ENCODE measurements around the gene BRICD5. TPM values are rescaled to one million over a fixed set of nuclear protein-coding genes. Genes with fewer than 3 reads are reported as not detected.

Gene BRICD5
- total RNA-seq, 2 donors from 2014 or later: 2.1 to 2.6 TPM

Other genes starting within 250 kb of the BRICD5 start
- gene RPS2, start 246.0 kb downstream of the BRICD5 start, total RNA-seq: 1,000 to 10,000 TPM; 1,131 to 1,263 TPM
- gene RNF151, start 244.0 kb downstream of the BRICD5 start, total RNA-seq: not detected
- gene TBL3, start 238.8 kb downstream of the BRICD5 start, total RNA-seq: 10 to 100 TPM; 17.6 to 20.1 TPM
- gene NOXO1, start 229.4 kb downstream of the BRICD5 start, total RNA-seq: not detected
- 10 to 100 TPM; 15.1 to 16.2 TPM for gene GFER, start 226.7 kb downstream of the BRICD5 start, total RNA-seq
- gene SYNGR3, start 220.9 kb downstream of the BRICD5 start, total RNA-seq: under 1 TPM; 0.33 to 0.83 TPM
- 10 to 100 TPM; 29.4 to 38.7 TPM for gene ZNF598, start 201.0 kb downstream of the BRICD5 start, total RNA-seq
- gene NPW, start 191.1 kb downstream of the BRICD5 start, total RNA-seq: not detected
- 100 to 1,000 TPM; 115 to 143 TPM for gene NHERF2, start 184.0 kb downstream of the BRICD5 start, total RNA-seq
- 10 to 100 TPM in 1 of 2 donors, 1 to 10 TPM in 1; 8.1 to 15.2 TPM for gene NTHL1, start 163.0 kb downstream of the BRICD5 start, total RNA-seq
- 10 to 100 TPM; 77.8 to 86.9 TPM for gene TSC2, start 162.9 kb downstream of the BRICD5 start, total RNA-seq
- 100 to 1,000 TPM; 177 to 181 TPM for gene PKD1, start 75.0 kb downstream of the BRICD5 start, total RNA-seq
- under 1 TPM in 1 of 2 donors, not detected in 1; 0.28 TPM for gene RAB26, start 62.2 kb downstream of the BRICD5 start, total RNA-seq
- 10 to 100 TPM; 56.7 to 62.0 TPM for gene TRAF7, start 55.1 kb downstream of the BRICD5 start, total RNA-seq
- under 1 TPM in 1 of 2 donors, not detected in 1; 0.05 TPM for gene CASKIN1, start 14.3 kb downstream of the BRICD5 start, total RNA-seq
- 10 to 100 TPM; 16.6 to 21.4 TPM for gene MLST8, start 5.4 kb downstream of the BRICD5 start, total RNA-seq
- 1 to 10 TPM; 7.2 to 8.4 TPM for gene PGP, start 4.0 kb upstream of the BRICD5 start, total RNA-seq
- gene E4F1, start 12.7 kb upstream of the BRICD5 start, total RNA-seq: 10 to 100 TPM; 15.5 to 19.3 TPM
- under 1 TPM in 1 of 2 donors, not detected in 1; 0.19 TPM for gene DNASE1L2, start 25.6 kb upstream of the BRICD5 start, total RNA-seq
- gene ECI1, start 40.7 kb upstream of the BRICD5 start, total RNA-seq: 10 to 100 TPM; 30.2 to 31.9 TPM
- gene RNPS1, start 57.3 kb upstream of the BRICD5 start, total RNA-seq: 100 to 1,000 TPM in 1 of 2 donors, 10 to 100 TPM in 1; 84.9 to 101 TPM
- gene ABCA3, start 129.9 kb upstream of the BRICD5 start, total RNA-seq: 10 to 100 TPM in 1 of 2 donors, 1 to 10 TPM in 1; 9.6 to 16.6 TPM
- gene CCNF, start 218.6 kb upstream of the BRICD5 start, total RNA-seq: 1 to 10 TPM in 1 of 2 donors, under 1 TPM in 1; 0.81 to 1.3 TPM
- under 1 TPM in 1 of 2 donors, not detected in 1; 0.86 TPM for gene TEDC2, start 249.2 kb upstream of the BRICD5 start, total RNA-seq